ENCODE results near the gene FMR1.

Gene FMR1

DNA sequence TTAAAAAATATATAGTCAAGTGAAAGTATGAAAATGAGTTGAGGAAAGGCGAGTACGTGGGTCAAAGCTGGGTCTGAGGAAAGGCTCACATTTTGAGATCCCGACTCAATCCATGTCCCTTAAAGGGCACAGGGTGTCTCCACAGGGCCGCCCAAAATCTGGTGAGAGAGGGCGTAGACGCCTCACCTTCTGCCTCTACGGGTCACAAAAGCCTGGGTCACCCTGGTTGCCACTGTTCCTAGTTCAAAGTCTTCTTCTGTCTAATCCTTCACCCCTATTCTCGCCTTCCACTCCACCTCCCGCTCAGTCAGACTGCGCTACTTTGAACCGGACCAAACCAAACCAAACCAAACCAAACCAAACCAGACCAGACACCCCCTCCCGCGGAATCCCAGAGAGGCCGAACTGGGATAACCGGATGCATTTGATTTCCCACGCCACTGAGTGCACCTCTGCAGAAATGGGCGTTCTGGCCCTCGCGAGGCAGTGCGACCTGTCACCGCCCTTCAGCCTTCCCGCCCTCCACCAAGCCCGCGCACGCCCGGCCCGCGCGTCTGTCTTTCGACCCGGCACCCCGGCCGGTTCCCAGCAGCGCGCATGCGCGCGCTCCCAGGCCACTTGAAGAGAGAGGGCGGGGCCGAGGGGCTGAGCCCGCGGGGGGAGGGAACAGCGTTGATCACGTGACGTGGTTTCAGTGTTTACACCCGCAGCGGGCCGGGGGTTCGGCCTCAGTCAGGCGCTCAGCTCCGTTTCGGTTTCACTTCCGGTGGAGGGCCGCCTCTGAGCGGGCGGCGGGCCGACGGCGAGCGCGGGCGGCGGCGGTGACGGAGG lies at the start of gene FMR1:
TSS of gene FMR1 (plus strand) at position 728 of the 831 bp plus-strand sequence. CDS start 261 bp downstream, outside the sequence.
- peak; percentile 78 to 82 for DNase-seq (ENCODE audit: low read depth in 2 of 2)

- DNase-seq (ENCODE audit: low read depth in 2 of 2), result no peak
Measured at GRCh38 chrX:147875866-147876596, 35.7 kb upstream of the FMR1 start.

- no peak for DNase-seq (ENCODE audit: low read depth in 2 of 2)
Measured at GRCh38 chrX:147876849-147877646, 34.7 kb upstream of the FMR1 start.

- DNase-seq (ENCODE audit: low read depth in 2 of 2), result no peak
Measured at GRCh38 chrX:147877726-147878125, 34.0 kb upstream of the FMR1 start.

DNA sequence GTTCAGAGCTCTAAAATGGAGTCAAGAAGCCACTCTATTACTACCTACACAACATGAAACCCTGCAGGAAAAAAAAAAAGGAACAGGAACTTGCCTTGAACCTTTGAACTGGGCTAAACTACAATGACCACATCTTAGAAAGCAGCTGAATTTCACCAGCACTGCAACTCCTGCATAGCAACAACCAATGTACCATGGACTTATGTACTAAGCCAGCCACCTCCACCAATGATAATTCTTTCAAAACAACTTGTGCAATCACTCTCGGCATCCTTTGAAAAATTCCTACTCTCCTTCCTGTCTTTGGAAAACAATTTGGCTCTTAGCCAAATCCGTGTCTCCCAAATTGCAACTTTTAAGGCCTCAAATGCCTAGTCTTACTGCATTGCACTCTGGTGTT lies 26.8 kb upstream of the FMR1 start:
- DNase-seq (ENCODE audit: low read depth in 2 of 2), result no peak

DNA sequence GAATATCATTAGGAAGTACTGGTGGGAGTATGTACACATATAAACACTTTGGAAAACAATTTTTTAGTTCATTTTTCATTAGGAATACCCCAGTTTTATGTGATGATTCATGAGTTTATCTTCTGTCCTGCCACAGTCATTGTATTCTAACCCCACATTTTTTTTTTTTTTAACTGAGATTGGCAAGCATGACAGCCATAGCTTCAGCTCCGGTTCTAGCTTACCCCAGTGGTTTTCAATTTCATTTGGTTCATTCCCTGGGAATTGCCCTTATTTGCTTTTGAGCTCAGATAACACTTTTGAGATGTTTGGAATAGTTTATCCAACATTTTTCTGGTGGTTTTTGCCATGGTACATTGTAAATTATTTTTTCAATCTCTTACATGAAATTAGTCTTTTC lies 21.0 kb upstream of the FMR1 start:
- no peak for DNase-seq (ENCODE audit: low read depth in 2 of 2)

GRCh38 chrX:147891896-147892295 lies 19.8 kb upstream of the FMR1 start:
- DNase-seq (ENCODE audit: low read depth in 2 of 2), result no peak

- no peak for DNase-seq (ENCODE audit: low read depth in 2 of 2)
Measured at GRCh38 chrX:147893741-147894140, 18.0 kb upstream of the FMR1 start.

- DNase-seq (ENCODE audit: low read depth in 2 of 2), result no peak
Measured at GRCh38 chrX:147894366-147894963, 17.3 kb upstream of the FMR1 start.

DNA sequence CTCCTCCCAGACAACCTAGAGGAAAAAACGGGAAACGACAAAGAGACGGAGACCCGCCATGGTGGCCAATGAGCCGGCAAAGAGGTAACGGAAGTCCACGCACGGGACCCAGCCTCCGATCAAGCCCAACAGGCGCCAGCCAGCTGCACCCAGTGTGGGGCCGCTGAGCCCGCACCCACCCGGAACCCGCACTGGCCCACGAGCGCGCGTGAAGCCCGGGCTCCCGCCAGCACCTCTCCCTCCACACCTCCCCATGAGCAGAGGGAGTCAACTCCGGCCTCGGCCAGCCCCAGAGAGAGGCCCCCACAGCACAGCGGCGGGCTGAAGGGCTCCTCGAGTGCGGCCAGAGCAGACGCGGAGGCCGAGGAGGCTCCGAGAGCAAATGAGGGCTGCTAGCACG lies 14.6 kb upstream of the FMR1 start:
- DNase-seq (ENCODE audit: low read depth in 2 of 2), result no peak

- DNase-seq (ENCODE audit: low read depth in 2 of 2), result no peak
Measured at GRCh38 chrX:147898951-147899350, 12.8 kb upstream of the FMR1 start.

DNA sequence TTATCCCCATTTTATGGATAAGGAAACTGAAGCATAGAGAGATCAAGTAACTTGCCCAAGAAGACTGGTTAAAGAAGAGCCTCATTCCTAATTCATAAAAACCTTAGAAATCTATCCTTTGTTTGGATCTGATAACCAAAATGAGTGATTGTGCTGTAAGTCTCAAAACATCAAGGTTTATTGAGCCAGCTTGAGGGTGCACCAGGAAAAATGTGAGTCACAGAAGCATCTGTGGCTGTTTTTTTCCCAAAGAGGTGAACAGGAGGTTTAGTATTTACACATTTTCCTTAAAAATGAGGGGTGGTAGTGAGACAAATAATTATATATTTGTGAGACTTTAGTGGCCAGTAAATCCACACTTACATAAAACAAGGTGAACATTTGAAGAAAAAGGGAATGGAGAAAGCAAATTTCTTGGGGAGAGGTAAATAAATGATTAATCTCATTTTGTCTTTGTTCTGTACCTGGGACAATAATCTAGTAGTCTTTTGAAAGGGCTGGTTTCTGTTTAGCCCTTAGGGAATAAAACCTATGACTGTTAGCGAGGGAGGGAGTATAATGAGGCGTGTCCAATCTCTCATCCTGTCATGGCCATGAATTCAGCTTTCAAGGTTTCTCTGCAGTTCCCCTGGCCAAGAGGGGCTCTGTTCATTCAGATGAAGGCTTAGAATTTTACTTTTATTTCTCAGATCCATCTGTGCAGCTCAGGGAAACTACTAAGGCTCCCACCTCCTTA lies 12.2 kb upstream of the FMR1 start:
- no peak for DNase-seq (ENCODE audit: low read depth in 2 of 2)

- no peak for DNase-seq (ENCODE audit: low read depth in 2 of 2)
Measured at GRCh38 chrX:147900349-147900748, 11.4 kb upstream of the FMR1 start.

DNA sequence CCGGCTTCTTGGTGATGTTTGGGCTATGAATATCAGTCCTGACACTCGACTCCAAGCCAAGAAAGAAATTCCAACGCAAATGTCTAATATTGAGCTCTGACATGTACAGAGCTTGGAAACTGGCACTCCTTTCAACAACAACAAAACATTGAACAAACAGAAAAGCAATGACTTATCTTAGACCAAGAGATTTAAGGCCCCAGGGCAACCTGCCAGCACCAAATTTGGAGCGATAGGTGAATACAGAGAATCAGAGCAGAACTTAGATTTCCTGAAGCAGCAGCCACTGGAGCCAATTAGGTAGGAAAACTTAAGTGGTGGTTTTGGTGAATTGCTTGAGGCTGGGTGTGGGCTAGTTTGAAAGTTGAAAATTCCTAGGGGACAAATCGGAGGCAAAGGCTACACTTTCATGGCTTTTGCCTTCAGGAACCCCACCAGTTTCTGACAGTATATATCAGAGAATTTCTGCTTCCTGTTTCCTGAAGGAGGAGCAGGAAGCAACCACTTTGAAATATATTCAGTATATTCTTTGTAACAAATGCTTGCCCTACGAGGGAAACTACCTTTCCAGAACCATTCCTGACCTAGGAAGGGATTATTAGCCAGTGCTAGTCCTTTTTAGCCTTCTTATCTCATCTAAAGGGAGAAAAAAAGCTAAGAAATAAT lies 10.1 kb upstream of the FMR1 start:
- no peak for DNase-seq (ENCODE audit: low read depth in 2 of 2)

- no peak for DNase-seq (ENCODE audit: low read depth in 2 of 2)
Measured at GRCh38 chrX:147902270-147902669, 9.4 kb upstream of the FMR1 start.

- no peak for DNase-seq (ENCODE audit: low read depth in 2 of 2)
Measured at GRCh38 chrX:147908106-147908505, 3.6 kb upstream of the FMR1 start.

DNA sequence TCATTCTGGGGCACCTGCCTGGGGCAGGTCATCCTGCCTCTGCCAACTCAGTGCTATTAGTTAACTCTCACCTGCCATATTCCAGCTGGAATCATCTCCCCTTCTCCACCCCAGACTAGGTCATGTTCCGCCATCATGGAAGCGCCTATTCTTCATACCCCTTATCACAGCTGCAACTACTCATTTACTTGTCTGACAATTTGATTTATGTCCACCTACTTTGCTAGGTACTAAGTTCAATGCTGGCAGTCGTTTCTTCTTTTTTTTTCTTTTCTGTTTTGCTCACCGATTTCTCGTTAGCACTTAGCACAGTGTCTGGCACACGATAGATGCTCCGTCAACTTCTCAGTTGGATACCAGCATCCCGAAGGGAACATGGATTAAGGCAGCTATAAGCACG lies 1.1 kb upstream of the FMR1 start:
- DNase-seq (ENCODE audit: low read depth in 2 of 2), result no peak

GRCh38 chrX:147912093-147912801 lies 528 bp downstream of the FMR1 start:
- DNase-seq (ENCODE audit: low read depth in 2 of 2), result no peak

DNA sequence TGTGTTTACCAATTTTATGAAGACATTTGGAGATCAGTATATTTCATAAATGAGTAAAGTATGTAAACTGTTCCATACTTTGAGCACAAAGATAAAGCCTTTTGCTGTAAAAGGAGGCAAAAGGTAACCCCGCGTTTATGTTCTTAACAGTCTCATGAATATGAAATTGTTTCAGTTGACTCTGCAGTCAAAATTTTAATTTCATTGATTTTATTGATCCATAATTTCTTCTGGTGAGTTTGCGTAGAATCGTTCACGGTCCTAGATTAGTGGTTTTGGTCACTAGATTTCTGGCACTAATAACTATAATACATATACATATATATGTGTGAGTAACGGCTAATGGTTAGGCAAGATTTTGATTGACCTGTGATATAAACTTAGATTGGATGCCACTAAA lies 1.9 kb downstream of the FMR1 start:
- no peak for DNase-seq (ENCODE audit: low read depth in 2 of 2)

- no peak for DNase-seq (ENCODE audit: low read depth in 2 of 2)
Measured at GRCh38 chrX:147914591-147914990, 2.9 kb downstream of the FMR1 start.

Data from fibroblast of skin of left quadriceps (primary cell).